Stimulated activated CD8-positive, alpha-beta memory T cell treated with anti-CD3 and anti-CD28 coated beads, Interleukin-4, amount 100 ng/mL, for 24 hours (primary cell): ENCODE data around the gene MAT2A.

Source experiments
- DNase-seq: peaks from one replicate; pipeline ENCODE4 v3.0.0-alpha.2; 2020; ENCODE audit warnings: low read depth

Gene MAT2A

DNA sequence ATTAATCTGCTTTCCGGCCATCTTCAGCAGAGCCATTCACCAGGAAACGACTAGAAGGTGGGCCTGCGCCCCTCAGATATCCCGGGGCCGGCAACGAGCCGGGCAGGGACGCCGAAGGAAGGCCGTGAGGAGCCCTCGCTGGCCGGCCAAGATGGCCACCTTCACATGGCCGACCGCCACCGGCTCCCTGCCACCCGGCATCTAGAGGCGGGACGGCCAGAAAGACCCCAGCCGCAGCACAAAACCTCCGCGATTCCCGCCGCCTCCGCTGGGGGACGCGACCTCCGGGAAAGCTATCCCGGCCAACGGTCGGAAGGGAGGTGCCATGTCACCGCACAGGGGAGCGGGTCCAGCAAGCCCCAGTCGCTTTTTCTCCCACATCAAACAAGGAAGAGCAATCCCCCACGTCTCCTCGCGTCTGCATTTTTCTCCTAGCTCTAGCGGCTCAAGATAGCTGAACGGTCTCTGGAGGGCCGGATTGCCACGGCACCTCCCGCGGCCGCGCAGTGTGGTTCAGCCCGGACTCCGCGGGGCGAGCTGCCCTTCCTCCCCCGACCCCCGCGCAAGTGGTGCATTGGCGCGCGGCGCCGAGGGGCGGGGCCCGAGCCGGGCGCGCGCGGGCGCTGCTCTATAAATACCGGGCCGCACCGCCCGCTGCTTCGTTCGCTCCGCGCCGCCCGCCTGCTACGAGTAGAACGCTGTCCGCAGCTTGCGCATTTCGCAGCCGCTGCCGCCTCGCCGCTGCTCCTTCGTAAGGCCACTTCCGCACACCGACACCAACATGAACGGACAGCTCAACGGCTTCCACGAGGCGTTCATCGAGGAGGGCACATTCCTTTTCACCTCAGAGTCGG, at the start of gene MAT2A:
Gene MAT2A, plus strand, starts transcription at position 662 of the 854 bp plus-strand sequence. Its CDS starts 120 bp downstream, at position 782.
- peak; percentile 82 for DNase-seq

DNA sequence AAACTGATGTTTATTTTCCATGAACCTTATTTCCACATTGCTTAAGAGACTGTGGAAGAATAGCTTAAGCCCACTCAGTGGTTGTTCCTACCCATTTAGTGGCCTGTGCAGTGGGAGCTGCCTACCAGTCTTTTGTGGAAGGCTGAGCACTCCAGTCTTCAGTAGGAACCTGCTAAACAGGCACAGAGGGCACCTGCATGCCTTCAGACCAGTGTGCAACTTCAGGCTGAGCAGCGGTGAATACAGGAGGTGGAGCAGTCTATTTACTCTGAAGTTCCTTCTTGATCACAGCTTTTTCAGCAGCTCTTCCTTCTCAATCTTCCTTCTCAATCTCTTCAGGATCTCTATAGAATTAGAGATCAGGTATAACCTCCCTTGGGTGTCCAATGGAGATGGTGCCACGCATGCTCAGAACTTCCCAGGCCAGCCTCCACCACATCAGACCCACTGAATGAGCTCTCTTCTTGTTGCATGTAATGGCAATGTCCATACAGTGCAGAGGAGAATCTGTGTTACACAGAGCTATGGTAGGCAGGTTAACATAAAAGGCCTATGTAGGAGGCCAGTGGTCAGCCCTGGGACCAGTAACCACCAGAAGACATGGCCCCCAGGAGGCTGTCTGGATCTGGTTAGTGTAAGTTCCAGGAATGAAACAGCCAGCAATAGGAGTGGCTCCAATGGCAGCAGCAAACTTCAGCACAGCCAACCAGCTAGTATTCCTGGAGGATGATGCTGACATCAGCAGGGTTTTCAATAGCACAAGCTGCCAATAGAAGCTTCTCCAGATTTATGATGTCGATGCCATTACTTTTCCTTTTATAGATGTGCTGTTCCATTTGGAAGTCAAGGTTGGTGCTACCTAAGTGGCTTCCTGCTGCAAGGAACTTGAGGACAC, 47.9 kb upstream of the MAT2A start:
- no peak for DNase-seq

DNA sequence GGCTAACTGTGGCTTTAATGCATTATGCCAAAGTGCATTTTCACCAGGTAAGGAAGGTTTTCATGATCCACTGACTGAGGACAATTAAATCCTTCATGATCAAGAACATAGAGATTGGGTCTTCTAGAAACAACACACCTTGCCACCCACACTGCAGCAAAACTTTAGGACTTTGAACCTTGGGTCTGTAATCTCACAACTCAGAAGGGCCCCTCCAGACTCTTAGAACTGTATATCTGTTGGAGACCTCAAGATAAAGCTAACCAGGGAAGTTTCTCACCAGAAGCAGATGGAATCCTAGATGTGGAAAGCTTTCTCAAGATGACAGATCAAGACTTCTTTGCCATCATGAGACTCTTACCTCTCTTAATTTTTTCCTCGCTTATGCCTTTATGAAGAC, 42.5 kb upstream of the MAT2A start:
- no peak for DNase-seq

DNA sequence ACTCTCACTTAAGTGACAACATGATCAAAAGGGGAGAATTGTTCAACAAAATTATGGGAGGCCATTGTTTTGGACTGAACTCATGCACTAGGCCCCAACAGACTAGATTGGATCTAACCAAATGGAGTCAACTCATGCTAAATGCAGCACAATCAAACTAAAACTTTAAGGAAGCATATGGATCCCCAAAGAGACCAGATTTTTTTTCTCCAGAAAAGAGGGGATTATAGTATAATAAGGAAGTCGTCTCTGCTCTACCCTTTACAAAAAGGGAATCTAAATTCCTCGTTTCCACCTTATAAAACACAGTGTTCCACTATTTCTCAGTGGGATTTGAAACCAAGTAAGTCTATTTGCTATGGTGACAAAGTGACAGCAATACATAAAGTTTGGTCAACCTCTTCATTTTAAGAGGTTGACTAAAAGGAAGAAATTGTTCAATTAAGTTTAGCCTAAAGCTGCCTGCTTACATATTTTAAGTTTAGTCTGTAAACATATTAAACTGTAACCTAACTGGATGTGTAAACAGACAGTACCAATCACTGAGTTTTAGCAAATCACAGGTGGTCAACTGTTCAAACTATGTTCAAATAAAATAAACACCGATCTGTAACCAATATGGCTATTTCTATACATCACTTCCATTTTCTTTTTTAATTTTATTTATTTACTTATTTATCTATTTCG, 40.9 kb upstream of the MAT2A start:
- no peak for DNase-seq

DNA sequence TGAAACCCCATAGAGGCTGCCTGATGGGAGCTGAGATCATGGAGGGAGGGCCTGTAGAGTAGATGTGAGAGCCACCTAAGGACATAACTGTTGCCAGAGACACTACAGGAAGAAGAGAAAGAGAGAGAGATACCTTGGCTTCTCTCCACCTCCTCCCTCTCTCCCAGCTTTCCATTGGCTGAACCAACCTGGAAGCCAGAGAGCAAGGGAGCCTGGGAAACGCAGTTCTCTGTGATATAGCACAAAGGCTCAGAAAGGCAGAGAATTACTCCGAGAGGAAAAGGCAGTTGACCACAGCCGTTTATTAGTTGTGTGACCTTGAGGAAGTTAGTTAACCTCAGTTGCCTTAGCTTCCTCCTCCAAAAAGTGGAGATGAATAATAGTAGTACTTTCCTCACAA, 37.7 kb upstream of the MAT2A start:
- DNase-seq, result no peak

DNA sequence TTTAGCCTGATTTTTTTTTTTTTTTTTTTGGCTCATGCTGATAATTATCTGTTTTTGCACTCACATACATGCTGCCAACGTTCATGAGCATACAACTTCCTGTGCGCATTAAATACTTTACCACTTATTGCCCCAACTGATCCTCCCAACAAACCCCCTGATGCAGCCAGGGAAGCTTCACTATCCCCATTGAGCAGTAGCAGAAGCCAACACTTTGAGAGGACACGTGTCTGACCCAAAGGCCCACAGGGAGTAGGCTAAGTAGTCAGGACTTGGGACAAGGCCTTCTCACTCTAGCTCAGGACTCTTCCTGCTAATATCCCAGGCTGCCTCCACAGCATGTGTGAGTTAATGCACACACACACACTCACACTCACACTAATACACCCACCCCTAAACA, 36.2 kb upstream of the MAT2A start:
- no peak for DNase-seq

DNA sequence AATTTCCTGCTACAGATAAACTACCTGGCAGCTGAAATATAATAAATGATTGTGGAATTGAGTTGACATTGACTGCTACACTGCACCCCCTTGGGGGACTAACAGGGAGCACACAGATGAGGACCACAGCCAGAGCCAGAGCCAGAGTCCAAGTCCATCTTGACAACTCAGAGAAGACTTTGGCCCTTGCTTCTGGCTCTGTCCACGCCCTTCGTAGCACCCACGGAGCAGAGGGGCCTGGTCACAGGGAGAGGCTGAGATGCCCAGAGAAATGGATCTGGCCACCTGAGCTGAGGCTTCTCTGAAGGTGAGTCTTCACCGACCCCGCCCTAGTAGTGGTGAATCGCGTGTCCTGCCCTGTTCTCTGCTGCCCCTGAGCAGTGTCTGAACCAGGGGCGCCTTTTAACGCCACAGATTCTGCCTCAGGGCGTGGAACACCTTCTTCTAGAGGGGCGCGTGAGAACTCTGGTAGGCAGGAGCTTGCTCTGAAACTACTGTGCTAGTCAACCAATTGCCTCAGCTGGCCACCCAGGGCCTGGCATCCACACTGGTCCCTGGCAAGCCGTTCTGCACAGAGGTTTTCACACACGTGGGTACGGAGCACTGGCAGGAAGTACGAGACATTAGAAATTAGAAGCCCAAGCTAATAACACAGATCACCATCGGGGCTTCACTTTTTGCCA, 35.7 kb upstream of the MAT2A start:
- no peak for DNase-seq

DNA sequence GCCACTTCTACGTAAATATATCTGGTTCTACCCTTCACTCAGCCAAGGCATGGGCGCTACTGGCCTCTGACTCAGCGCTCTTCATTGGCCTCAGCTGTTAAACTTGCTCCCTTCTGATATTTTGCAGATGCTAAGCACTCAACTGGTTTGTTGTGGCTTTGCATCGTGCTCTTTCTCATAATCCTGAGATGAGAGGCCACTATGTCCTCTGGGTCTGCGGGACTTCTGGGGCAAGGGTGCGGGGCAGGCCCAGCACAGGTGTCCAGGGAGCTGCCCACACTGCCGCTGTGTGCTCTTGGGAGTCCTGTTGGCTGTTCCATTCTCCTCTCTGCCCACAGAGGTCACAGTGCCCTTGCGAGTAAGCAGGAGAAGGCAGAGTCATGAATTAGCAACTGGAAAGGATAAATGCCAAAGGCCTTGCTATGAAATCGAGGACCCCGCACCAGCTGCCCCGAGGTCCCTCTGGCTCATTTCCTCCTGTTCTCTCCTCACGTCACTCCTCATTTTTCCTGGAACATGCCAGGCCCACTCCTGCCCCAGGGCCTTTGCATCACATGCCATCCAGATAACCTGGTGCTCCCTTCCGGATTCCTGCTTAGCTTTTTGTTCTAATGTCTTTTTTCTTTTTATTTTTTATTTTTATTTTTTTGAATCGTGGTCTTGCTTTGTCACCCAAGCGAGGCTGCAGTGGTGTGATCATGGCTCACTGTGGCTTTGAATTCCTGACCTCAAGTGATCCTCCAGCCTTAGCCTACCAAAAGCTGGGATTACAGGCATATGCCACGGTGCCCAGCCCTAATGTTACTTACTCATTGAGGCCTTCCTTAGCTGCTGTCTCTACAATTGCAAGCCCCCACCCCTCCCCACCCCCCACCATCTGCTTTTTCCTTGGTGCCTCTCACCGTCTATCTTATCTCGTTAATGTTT, 34.9 kb upstream of the MAT2A start:
- DNase-seq, result no peak

DNA sequence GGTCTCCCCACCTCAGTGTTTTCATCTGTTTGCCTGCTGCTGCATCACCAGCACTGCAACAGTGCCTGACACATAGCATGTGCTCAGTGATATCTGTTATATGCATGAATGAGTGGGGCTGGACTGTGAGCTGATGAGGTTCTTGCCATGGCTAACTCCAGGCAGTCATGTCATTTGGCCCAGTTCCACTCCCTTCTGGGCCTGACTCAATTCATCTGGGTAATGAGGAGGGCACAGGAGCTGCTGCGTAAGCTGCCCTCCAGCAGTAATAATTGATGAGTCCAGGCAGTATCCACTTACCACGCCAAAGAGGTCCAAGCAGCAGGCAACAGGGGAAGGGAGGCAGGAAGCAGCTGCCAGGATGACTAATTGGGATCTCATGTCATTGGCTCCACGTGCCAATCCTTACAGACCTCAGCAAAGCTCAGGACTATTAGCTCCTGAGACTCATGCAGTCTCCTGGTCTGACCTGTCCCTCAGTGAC, 34.1 kb upstream of the MAT2A start:
- no peak for DNase-seq

DNA sequence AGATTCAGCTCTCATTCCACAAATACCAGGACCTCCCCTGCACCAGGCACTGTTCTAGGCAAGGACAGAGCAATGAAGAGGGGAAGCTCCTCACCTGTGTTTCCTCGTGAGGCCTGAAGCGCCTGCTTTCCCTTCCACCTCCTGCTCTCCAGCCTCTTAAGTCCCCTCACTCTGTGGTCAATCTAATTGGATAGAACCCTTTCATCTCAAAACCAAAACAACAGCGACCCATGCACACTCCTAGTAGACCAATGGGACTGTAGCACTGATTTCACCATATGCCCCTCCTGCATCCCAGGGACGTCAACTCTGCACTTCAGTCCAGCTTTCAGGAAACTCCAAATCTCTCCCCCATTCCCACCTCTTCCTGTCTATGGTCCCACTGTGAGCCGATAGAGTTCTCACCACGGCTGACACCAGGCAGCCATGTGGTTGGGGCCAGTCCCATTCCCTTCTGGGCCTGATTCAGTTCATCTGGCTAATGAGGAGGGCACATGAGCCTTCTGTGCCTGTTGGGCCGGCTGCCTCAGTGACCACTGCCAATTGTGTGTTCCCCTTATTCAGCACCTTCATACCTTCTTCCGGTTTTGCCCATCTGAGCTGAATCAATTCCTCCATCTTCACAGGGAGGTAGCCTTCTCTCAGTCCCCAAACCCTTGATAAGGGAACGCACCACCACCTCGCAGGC, 33.3 kb upstream of the MAT2A start:
- no peak for DNase-seq

DNA sequence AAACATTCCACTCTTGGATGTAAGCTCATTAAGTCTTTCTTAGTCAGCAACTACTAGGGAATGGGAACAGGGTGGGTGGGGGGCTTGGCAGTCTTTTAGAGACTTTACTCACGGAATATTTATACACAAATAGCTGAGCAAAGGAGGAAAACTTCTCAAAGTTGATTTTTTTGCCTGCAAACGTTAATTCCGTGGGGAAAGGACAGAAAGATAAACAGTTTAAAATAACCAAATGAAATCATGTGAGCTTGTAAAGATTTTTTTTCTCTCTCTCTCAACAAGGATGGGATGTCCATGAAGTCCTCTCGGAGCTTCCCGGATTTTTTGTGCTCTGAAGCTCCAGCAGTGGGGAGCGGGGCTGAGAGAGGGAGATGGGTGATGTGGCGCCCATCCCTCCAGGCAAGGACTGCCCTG, 32.2 kb upstream of the MAT2A start:
- no peak for DNase-seq

DNA sequence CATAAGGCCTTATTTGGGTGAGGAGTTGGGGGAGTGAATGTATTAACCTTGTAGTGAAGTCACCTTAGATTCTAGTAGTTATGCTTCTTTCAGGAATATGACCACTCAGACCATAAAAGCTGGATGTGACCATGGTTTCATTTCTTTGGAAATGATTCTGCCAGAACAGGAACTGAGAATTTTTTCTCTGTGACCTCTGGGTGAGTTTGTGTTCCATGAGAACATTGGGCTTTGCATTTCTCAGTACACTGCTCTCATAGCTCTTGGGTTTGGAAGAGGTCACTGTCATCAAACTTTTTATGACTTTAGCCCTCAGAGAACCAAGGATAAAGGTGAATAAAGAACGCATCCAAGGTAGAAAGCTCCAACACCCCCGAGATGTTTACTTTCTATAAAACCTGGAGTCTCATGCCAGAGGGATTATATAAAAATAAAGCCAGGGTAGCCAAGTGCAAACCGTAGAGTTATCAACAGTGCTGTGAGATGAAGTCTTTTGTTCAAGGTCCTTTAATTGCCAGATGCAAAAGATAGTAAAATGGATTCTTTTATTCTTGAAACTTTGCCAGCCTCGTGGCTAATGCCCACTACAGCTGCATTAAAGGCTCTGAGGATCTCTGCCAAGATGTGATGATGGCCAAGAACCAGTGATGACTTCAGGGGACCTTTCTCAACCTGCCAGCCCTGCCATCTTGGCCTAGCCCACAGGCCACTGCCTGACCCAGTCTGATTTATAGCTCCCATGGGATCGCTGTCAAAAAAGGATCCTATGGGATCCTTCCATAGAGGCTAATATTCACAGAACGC, 27.8 kb upstream of the MAT2A start:
- no peak for DNase-seq

DNA sequence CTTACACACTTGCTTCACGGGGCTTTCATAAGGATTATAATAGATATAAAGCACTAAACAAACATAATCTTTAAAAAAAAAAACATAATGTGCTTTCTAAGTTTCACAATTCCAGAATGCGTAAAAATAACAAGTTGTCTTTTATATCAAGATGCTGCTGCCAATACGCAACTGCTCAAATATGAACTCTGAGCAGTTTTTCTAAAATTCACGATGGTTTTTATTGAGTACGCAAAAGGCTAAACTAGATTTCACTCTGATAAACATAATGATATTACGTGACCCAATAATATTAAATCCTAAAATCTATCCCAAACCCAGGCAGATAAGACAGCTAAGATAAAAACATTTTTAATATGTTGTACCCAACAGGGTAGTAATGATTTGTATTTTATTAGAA, 24.6 kb upstream of the MAT2A start:
- DNase-seq, result no peak

DNA sequence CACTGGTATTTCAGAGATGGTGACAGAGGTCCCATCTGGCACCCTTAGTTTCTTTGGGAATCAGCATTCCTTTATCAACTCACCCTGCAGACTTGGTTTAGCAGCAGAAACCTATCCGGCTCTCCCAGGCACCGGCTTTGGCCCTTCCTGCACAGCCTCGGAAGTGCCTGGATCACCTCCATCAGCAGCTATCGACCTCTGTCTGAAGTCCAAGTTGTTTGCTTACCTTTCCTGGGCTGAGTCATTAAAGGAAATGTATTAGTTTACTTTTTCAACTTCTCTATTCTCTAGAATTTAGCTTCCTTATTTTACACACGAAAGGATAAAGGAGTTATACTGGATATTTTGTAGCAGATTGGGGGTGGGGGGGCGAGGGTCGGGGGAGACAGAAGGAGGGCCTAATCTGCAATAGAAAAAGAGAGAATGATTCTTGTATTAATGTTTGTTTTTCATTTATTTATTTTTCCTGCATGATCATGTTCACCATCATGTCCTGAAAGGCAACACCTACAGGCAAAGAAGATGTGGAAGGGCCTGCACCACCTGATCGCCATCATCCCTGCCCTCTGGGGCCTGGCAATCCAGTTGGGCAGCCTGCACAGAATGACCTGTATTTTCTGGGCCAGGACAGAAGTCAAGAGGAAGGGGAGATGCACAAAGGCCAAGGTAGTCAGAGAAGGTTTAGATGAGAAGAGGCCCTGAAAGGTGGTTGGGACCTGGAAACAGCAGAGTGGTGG, 22.1 kb upstream of the MAT2A start:
- no peak for DNase-seq

DNA sequence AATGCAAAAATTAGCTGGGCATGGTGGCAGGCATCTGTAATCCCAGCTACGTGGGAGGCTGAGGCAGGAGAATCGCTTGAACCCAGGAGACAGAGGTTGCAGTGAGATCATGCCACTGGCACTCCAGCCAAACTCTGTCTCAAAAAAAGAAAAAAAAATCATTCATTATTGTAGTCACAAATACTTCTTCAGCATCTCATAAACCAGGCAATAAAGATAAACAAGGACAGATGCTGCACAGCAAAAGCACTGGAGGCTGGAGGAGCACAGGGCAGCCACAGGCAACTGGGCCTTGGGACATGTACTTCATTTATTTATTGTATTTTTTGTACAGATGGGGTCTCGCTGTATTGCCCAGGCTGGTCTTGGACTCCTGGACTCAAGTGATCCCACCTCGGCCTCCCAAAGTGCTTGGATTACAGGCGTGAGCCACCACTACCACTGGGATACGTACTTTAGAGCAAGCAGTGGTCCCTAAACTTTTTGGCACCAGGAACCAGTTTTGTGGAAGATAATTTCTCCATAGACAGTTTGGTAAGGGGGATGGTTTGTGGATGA, 16.8 kb upstream of the MAT2A start:
- no peak for DNase-seq

DNA sequence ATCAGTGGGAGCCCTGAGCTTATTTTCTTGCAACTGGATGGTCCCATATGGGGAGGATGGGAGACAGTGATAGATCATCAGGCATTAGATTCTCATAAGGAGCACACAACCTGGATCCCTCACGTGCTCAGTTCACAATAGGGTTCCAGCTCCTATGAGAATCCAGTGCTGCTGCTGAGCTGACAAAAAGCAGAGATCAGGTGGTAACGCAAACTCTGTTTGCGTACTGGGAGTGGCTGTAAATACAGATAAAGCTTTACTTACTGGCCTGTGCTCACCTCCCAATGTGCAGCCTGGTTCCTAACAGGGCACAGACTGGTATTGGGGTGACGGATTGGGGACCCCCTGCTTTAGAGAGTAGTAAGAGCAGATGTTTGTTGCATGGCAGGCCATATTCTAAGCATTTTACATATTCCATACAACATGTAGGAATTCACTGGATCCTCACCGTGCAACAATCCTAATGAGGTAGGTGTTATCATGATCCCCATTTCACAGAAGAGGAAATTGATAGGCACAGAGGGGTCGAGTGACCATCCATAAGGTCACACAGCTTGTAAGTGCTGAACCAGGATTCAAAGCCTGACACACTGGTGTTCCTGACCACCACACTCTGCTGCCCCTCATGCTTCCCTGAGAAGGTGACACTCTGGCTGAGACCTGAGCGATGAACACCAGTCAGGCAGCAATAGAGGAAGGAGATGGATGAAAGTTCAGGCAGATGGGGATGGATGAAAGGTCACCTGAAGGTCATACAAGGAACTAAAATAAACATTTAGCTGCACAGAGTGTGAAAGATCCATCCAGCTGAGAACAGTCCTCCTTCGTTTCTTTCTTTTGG, 15.7 kb upstream of the MAT2A start:
- DNase-seq, result no peak

DNA sequence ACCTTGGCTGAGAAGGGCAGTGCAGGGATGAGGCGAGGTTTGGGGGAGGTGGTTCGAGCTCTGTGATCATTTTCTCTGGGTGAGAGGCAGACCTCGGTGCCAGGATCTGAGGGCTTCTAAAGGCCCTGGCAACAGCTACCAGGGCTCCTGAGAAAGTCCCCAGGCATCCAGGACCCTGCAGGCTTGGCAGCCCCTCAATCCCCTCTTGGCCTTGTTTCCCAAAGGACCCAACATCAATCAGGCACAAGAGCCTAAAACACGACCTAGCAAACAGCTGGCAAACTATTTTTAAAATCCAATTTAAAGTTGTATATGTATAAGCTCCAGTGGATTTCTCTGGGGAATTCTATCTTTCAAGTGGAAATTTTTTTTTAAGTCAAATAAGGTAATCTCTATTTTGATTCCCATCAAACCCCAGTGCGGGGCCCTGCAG, 15.0 kb upstream of the MAT2A start:
- DNase-seq, result no peak
